Limb (tissue), 2 donors: Measurements from ENCODE around the gene CLEC20A.
"Not testable (repeated sequence)": the region's sequence is repeated elsewhere in the genome, so short reads cannot be mapped to it uniquely, and the experiment has no call there.

Experiments
- DNase-seq, 2 donors: peaks; one replicate each; pipeline ENCODE4 v3.0.0-alpha.2; 2016; ENCODE audit errors: extremely low spot score in 2 of 2

CLEC20A gene

GRCh38 chr1:178529364-178530036 lies 32.7 kb upstream of the CLEC20A start:
- DNase-seq, result no peak

- no peak for DNase-seq
These were observed 32.2 kb upstream of the CLEC20A start for GRCh38 chr1:178528953-178529335.

- DNase-seq, result no peak
These were observed 31.6 kb upstream of the CLEC20A start for GRCh38 chr1:178528228-178528952.

- DNase-seq, result no peak
These were observed 30.4 kb upstream of the CLEC20A start for GRCh38 chr1:178527117-178527516.

GRCh38 chr1:178521241-178521640 lies 24.5 kb upstream of the CLEC20A start:
- no peak for DNase-seq

GRCh38 chr1:178520803-178521202 lies 24.0 kb upstream of the CLEC20A start:
- DNase-seq, result no peak

GRCh38 chr1:178518894-178519293 lies 22.1 kb upstream of the CLEC20A start:
- DNase-seq, result no peak

GRCh38 chr1:178516110-178516509 lies 19.3 kb upstream of the CLEC20A start:
- no peak for DNase-seq

GRCh38 chr1:178513278-178513983 lies 16.7 kb upstream of the CLEC20A start:
- peak in 1 of 2 donors; percentile 27 for DNase-seq

- DNase-seq, result no peak
These were observed 16.0 kb upstream of the CLEC20A start, which contains the start of gene TEX35 for GRCh38 chr1:178512566-178513277. TSS of gene TEX35 (plus strand) at chr1:178513109. CDS start at chr1:178513189, 80 bp downstream.

- DNase-seq, result no peak
These were observed 13.4 kb upstream of the CLEC20A start for GRCh38 chr1:178510155-178510554.

GRCh38 chr1:178509414-178510007 lies 12.7 kb upstream of the CLEC20A start:
- DNase-seq, result no peak

GRCh38 chr1:178506669-178507068 lies 9.9 kb upstream of the CLEC20A start:
- DNase-seq, result no peak

GRCh38 chr1:178506177-178506576 lies 9.4 kb upstream of the CLEC20A start:
- no peak for DNase-seq

- DNase-seq, result no peak
These were observed 7.5 kb upstream of the CLEC20A start for GRCh38 chr1:178504286-178504685.

- no peak for DNase-seq
These were observed 7.1 kb upstream of the CLEC20A start for GRCh38 chr1:178503849-178504248.

- DNase-seq, result not testable (repeated sequence)
These were observed 6.6 kb upstream of the CLEC20A start for GRCh38 chr1:178503316-178503715.

- DNase-seq, result no peak
These were observed 6.1 kb upstream of the CLEC20A start for GRCh38 chr1:178502856-178503255.

- no peak for DNase-seq
These were observed 5.6 kb upstream of the CLEC20A start for GRCh38 chr1:178502330-178502714.

- peak; percentile 46 to 79 for DNase-seq
These were observed 5.1 kb upstream of the CLEC20A start for GRCh38 chr1:178501705-178502329.
